Left renal cortex interstitium (tissue), 4 donors: Measurements from ENCODE around the gene PGF. TPM values are rescaled to one million over a fixed set of nuclear protein-coding genes. Genes with fewer than 3 reads are reported as not detected.

Experiments
- DNase-seq, 4 donors: peaks; one replicate each; pipeline ENCODE4 v3.0.0-alpha.2; 2013; ENCODE audit warnings: low read depth in 4 of 4, low spot score in 2 of 4, missing footprints in 1 of 4
- polyA plus RNA-seq, 4 donors: library from polyadenylated mRNA; unstranded; fragments of 120-200 nt; gene quantifications; one replicate each; pipeline ENCODE4 v1.2.1, GENCODE V29; 2013; ENCODE audit not compliant: insufficient read length in 4 of 4

The PGF gene
- polyA plus RNA-seq, 4 donors = 7.0 to 10.7 (median 9.9) TPM

DNA sequence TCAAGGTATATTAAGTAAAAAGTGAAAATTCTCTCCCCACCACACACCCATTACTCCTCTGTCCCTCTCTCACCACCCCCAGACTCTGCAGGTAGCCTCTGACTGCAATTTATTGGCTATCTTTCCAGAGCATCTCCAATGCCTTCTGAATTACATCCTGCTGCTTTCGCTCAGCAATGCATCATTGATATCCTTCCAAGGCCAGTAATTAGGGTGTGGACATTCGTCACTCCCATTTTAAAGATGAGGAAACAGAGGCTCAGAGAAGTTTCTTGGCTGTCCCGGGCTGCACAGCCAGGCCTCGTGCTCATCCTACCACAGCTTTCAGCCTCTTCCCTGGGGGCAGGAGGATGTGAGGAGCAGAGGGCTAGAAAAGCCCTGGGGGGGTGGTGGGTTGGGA is 23.6 kb upstream of the PGF start:
- DNase-seq = no peak

GRCh38 chr14:74978416-74978947 is 23.1 kb upstream of the PGF start:
- DNase-seq = no peak

DNA sequence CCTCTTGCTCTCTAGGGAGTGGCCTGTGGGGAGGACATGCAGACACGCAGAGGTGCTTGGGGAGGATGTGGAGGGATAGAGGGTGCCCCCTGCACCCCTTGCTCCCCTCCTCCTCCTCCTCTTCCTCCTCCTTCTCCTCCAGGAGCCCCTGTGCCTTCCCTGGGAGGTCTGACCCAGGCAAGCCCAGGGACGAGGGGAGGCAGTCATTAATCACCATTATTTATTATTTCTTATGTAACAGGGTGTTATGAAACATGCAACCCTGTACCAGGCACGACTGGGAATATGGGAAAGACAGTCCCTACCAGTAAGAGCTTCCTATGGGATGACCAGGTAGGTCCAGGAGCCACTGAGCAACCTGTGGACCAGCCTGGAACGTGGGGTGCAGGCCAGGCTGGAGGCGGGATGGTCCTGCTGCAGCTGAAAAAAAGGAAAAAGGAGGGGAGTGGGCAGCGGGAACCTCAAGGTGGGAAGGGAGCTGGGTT is 22.5 kb upstream of the PGF start:
- no peak for DNase-seq

GRCh38 chr14:74977164-74977900 is 21.9 kb upstream of the PGF start:
- DNase-seq = no peak

DNA sequence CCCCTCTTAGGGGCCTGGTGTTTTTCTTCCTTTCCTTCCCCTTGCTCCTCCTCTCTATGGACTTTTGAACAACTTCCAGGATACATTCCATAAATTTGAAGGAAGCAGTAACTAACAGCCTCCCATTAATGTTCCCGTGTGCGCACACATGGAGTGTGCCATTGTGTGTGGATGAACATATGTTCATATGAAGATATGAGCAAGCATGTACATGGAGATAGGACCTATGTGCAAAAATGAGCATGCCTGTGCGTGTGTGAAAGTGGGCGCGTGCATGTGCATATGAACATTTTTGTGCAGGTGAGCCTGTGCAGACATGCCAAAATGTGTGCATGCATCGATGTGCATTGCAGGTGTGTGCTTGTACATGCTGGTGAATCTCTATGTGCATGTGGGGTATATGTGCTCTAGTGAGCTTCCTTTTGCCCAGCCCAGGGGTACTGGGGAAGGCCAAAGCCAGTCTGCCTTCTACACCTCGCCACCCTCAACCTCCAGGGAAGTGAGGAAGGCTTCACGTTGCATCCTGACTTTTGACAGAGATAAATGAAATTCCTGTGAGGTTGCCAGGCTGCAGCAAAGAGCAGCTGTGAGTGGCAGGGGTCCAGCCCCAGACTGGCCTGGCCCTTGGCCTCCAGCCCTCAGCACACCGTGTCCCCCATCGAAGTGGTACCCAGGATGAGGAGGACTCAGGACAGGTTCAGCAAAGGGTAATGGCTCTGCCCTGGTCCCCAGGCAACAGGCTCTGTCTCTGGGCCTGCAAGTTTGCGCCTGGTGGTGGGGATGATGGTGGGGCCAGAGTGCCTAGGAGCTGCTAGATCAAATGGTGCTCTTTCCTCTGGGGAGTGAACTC is 21.1 kb upstream of the PGF start:
- no peak for DNase-seq

GRCh38 chr14:74975059-74975810 is 19.8 kb upstream of the PGF start:
- no peak for DNase-seq

GRCh38 chr14:74974364-74975058 is 19.1 kb upstream of the PGF start:
- DNase-seq = no peak

GRCh38 chr14:74973905-74974363 is 18.5 kb upstream of the PGF start:
- no peak for DNase-seq

GRCh38 chr14:74973003-74973653 is 17.7 kb upstream of the PGF start:
- DNase-seq = no peak

DNA sequence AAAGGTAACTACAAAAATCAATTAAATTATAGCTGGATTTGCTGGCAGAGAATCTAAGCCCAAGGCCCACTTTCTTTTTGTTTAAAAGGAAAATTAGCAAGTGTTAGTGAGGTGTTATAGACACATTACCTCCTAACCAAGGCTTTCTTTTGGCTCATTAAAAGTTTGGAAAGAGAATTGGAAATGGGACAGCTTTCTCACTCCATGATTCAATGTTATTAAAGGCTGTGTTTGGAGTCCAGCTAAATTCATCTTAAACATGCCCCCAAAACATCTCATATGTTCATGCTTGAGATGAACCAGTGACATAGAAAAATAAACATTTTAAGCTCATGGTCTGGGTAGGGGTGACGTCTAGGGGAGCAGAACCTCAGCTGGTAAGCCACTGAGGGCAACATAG is 13.4 kb upstream of the PGF start:
- DNase-seq = no peak

- DNase-seq = no peak
These were observed 10.2 kb upstream of the PGF start for GRCh38 chr14:74965486-74966153.

GRCh38 chr14:74964787-74965485 is 9.5 kb upstream of the PGF start:
- no peak for DNase-seq

- no peak for DNase-seq
These were observed 8.4 kb upstream of the PGF start for GRCh38 chr14:74963705-74964271.

DNA sequence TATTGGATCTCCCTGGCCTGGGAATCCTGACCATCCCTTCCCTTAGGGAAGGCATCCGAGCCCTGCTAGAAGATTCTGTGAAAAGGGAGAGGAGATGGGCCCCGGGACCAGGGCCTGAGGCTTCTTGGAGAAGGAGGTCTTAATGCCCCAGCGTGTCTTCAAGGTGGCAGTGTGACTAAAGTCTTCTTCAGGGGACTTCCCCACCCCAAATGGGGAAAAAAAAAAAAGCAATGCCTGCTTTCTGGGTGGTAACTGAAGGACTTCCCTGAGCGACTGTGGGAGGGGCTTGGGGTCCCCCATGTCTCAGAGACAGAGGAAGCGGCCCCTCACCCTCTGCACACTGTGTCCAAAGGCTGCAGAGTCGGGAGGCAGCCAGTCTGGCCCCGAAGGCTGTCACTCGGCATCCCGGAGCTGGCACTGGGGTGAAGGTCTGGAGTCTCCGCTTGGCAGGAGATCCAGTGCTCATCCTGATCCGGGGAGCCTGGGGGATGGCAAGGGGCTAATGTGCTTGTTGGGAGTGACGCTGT is 7.8 kb upstream of the PGF start:
- no peak for DNase-seq

GRCh38 chr14:74962493-74962892 is 7.1 kb upstream of the PGF start:
- no peak for DNase-seq

DNA sequence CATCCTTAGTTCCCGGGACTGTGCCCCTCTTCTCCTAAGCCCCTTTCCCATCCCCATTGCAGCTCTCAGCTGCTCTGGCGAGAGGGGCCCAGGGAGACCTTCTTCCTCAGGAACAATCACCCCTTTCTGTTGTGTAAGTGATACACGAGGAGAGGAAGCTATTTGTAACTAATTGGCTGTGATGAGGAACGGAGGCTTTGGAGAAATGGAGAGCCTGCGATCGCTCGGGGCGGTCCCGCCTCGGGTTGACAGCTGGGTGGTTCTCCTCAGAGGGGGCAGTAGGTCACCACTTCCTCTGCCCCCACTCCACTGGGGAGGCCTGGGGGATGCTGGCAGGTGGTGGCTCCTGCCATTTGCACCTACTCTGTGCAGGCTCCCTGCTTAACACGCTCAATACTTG is 6.6 kb upstream of the PGF start:
- DNase-seq = no peak

GRCh38 chr14:74961238-74961911 is 6.0 kb upstream of the PGF start:
- DNase-seq = no peak
